Karpas-422 (cell line): Measurements from ENCODE around the gene APOL4. TPM values are rescaled to one million over a fixed set of nuclear protein-coding genes. Genes with fewer than 3 reads are reported as not detected.

Source experiments
- total RNA-seq: library from RNA; depleted of rRNA; stranded (reverse); fragments of >200 nt; shearing (Covaris generic); gene quantifications from 2 replicates; pipeline ENCODE4 v1.2.3, GENCODE V29; 2014; ENCODE audit warnings: low replicate concordance; rRNA removed

The APOL4 gene
- total RNA-seq, 1 experiment from 2014 or later, result not detected

Other genes starting within 250 kb of the APOL4 start
- 24.2 TPM in 2 replicates for gene RBFOX2, start 173.0 kb downstream of the APOL4 start, total RNA-seq
- gene APOL3, start 41.1 kb downstream of the APOL4 start, total RNA-seq, result 0.60 and 1.7 TPM in 2 replicates
- 11.3 and 15.9 TPM in 2 replicates for gene APOL2, start 37.7 kb upstream of the APOL4 start, total RNA-seq
- gene APOL1, start 51.3 kb upstream of the APOL4 start, total RNA-seq, result 0.14 TPM in 1 of 2 replicates, not detected in the other
- gene MYH9, start 186.2 kb upstream of the APOL4 start, total RNA-seq, result 57.5 and 95.1 TPM in 2 replicates